CD4-positive, CD25-positive, alpha-beta regulatory T cell (primary cell): Measurements from ENCODE around the gene PTPA. TPM values are rescaled to one million over a fixed set of nuclear protein-coding genes. Genes with fewer than 3 reads are reported as not detected.

Experiments used
- ATAC-seq, 2 donors: fragments of 150-1000 bp; cut with Tn5 transposase; one replicate each; pipeline ENCODE4 v1.10.0; 2021; ENCODE audit warnings: low read depth in 2 of 2, moderate number of reproducible peaks in 2 of 2, moderate library complexity in 1 of 2
- DNase-seq, 3 donors: peaks; one replicate each; pipeline versions ENCODE4 v3.0.0 to v3.0.0-alpha.2; 2012 to 2022; ENCODE audit warnings: mixed read lengths in 1 of 3
- H3K27ac ChIP-seq: one replicate; pipeline ENCODE4 v1.7.0; 2013; ENCODE audit warnings: mild to moderate bottlenecking, low read length; ENCODE audit not compliant: insufficient read depth, poor library complexity, severe bottlenecking
- H3K27me3 ChIP-seq: one replicate; pipeline ENCODE4 v1.7.0; 2013; ENCODE audit warnings: low read length; ENCODE audit not compliant: control insufficient read depth, insufficient read depth
- H3K36me3 ChIP-seq: one replicate; pipeline ENCODE4 v1.7.0; 2013; ENCODE audit warnings: mild to moderate bottlenecking, low read length, moderate library complexity; ENCODE audit not compliant: control insufficient read depth, insufficient read depth
- H3K4me1 ChIP-seq: 2 replicates; pipeline ENCODE4 v1.7.0; 2013; ENCODE audit warnings: mild to moderate bottlenecking, low read length; ENCODE audit not compliant: insufficient read depth, control insufficient read depth, poor library complexity, severe bottlenecking
- H3K4me3 ChIP-seq: one replicate; pipeline ENCODE4 v1.7.0; 2013; ENCODE audit warnings: low read depth, mild to moderate bottlenecking, low read length, moderate library complexity
- H3K9me3 ChIP-seq, 2 experiments: 1 replicate in 1 of 2; 2 replicates in 1 of 2; pipeline ENCODE4 v1.7.0; 2013; ENCODE audit warnings: low read length in 2 of 2, mild to moderate bottlenecking in 1 of 2, moderate library complexity in 1 of 2; ENCODE audit not compliant: control insufficient read depth in 2 of 2
- H3K27ac Mint-ChIP-seq, 3 donors: one replicate each; pipeline ENCODE4 v1.8.0; 2020 to 2022; ENCODE audit warnings: mild to moderate bottlenecking in 3 of 3, mixed read lengths in 3 of 3, moderate library complexity in 2 of 3
- H3K27me3 Mint-ChIP-seq: one replicate; pipeline ENCODE4 v1.8.0; 2022; ENCODE audit warnings: mild to moderate bottlenecking, mixed read lengths
- H3K36me3 Mint-ChIP-seq: one replicate; pipeline ENCODE4 v1.8.0; 2020; ENCODE audit warnings: mixed read lengths
- H3K4me1 Mint-ChIP-seq, 4 donors: one replicate each; pipeline ENCODE4 v1.8.0; 2020 to 2022; ENCODE audit warnings: mixed read lengths in 4 of 4, mild to moderate bottlenecking in 1 of 4
- H3K4me3 Mint-ChIP-seq, 4 donors: one replicate each; pipeline ENCODE4 v1.8.0; 2020 to 2022; ENCODE audit warnings: mild to moderate bottlenecking in 4 of 4, mixed read lengths in 4 of 4, moderate library complexity in 3 of 4
- H3K9me3 Mint-ChIP-seq, 7 donors: one replicate each; pipeline ENCODE4 v1.8.0; 2020 to 2022; ENCODE audit warnings: mixed read lengths in 7 of 7, mild to moderate bottlenecking in 3 of 7, moderate library complexity in 2 of 7
- polyA plus RNA-seq, 4 donors: library from polyadenylated mRNA; unstranded; fragments of 300-500 nt; fragmentation: Illumina TruSeq; gene quantifications; one replicate each; pipeline ENCODE4 v1.2.3, GENCODE V29; 2021
- total RNA-seq: library from RNA; stranded (reverse); gene quantifications from one replicate; pipeline ENCODE4 v1.2.3, GENCODE V29; 2022

The PTPA gene
- total and polyA plus RNA-seq, 5 donors from 2014 or later = 12.9 to 53.7 (median 16.7) TPM

- no peak overlapping the region for H3K4me3 ChIP-seq
- Mint-ChIP-seq H3K27ac (peak overlapping the region in 1 of 3 donors; percentile 52), H3K27me3 (peaks cover 15% of the 10 kb centered on the region), H3K9me3 (no peaks in the 10 kb centered on the region), H3K36me3 (no peaks in the 10 kb centered on the region), H3K4me1 (peaks cover 0 to 15% (median 5%) of the 10 kb centered on the region in 4 donors), H3K4me3 (peak overlapping the region; percentile 24 to 69 (median 42))
- H3K4me1 ChIP-seq = peaks cover 41% of the 10 kb centered on the region
- DNase-seq (no peak), ATAC-seq (no peak)
- no peak overlapping the region for H3K27ac ChIP-seq
- H3K36me3 ChIP-seq = no peaks in the 10 kb centered on the region
- no peaks in the 10 kb centered on the region for H3K27me3 ChIP-seq
- no peaks in the 10 kb centered on the region for H3K9me3 ChIP-seq
Measured at GRCh38 chr9:129178568-129179382, 67.6 kb downstream of the PTPA start.

GRCh38 chr9:129181246-129181645 lies 70.0 kb downstream of the PTPA start:
- H3K36me3 Mint-ChIP-seq = no peaks in the 10 kb centered on the region
- no peaks in the 10 kb centered on the region for H3K27me3 ChIP-seq
- H3K36me3 ChIP-seq = no peaks in the 10 kb centered on the region
- DNase-seq (no peak), ATAC-seq (no peak)
- H3K4me1 Mint-ChIP-seq = peaks cover 0 to 9% (median under 1%) of the 10 kb centered on the region in 4 donors
- no peak overlapping the region for H3K27ac Mint-ChIP-seq
- H3K9me3 ChIP-seq = no peaks in the 10 kb centered on the region
- H3K27ac ChIP-seq = no peak overlapping the region
- H3K4me1 ChIP-seq = peaks cover 16% of the 10 kb centered on the region
- no peak overlapping the region for H3K4me3 Mint-ChIP-seq
- H3K9me3 Mint-ChIP-seq = no peaks in the 10 kb centered on the region
- no peak overlapping the region for H3K4me3 ChIP-seq
- peaks cover 5% of the 10 kb centered on the region for H3K27me3 Mint-ChIP-seq

GRCh38 chr9:129182122-129182521 lies 70.9 kb downstream of the PTPA start:
- ATAC-seq (no peak), DNase-seq (no peak)
- H3K9me3 Mint-ChIP-seq = no peaks in the 10 kb centered on the region
- no peak overlapping the region for H3K4me3 ChIP-seq
- no peaks in the 10 kb centered on the region for H3K36me3 ChIP-seq
- H3K36me3 Mint-ChIP-seq = no peaks in the 10 kb centered on the region
- H3K9me3 ChIP-seq = no peaks in the 10 kb centered on the region
- no peak overlapping the region for H3K27ac Mint-ChIP-seq
- H3K27me3 Mint-ChIP-seq = peaks cover 5% of the 10 kb centered on the region
- peaks cover 7% of the 10 kb centered on the region for H3K4me1 ChIP-seq
- no peak overlapping the region for H3K27ac ChIP-seq
- H3K4me3 Mint-ChIP-seq = no peak overlapping the region
- H3K4me1 Mint-ChIP-seq = peaks cover 0 to 9% (median under 1%) of the 10 kb centered on the region in 4 donors
- no peaks in the 10 kb centered on the region for H3K27me3 ChIP-seq

- no peaks in the 10 kb centered on the region for H3K9me3 Mint-ChIP-seq
- DNase-seq (no peak), ATAC-seq (no peak)
- peaks cover 5% of the 10 kb centered on the region for H3K27me3 Mint-ChIP-seq
- peaks cover 0 to 9% (median under 1%) of the 10 kb centered on the region in 4 donors for H3K4me1 Mint-ChIP-seq
- Histone ChIP-seq H3K4me3 (no peak overlapping the region), H3K36me3 (no peaks in the 10 kb centered on the region), H3K9me3 (no peaks in the 10 kb centered on the region), H3K27me3 (no peaks in the 10 kb centered on the region), H3K4me1 (peaks cover 7% of the 10 kb centered on the region), H3K27ac (no peak overlapping the region)
- H3K4me3 Mint-ChIP-seq = no peak overlapping the region
- no peak overlapping the region for H3K27ac Mint-ChIP-seq
- H3K36me3 Mint-ChIP-seq = no peaks in the 10 kb centered on the region
Measured at GRCh38 chr9:129182625-129183494, 71.6 kb downstream of the PTPA start.

- Mint-ChIP-seq H3K27me3 (peaks cover 5% of the 10 kb centered on the region), H3K9me3 (no peaks in the 10 kb centered on the region), H3K27ac (no peak overlapping the region), H3K4me1 (peaks cover 0 to 9% (median under 1%) of the 10 kb centered on the region in 4 donors), H3K36me3 (no peaks in the 10 kb centered on the region), H3K4me3 (no peak overlapping the region)
- H3K4me1 ChIP-seq = peaks cover 2% of the 10 kb centered on the region
- H3K36me3 ChIP-seq = no peaks in the 10 kb centered on the region
- H3K4me3 ChIP-seq = no peak overlapping the region
- H3K9me3 ChIP-seq = no peaks in the 10 kb centered on the region
- no peak for DNase-seq
- H3K27me3 ChIP-seq = no peaks in the 10 kb centered on the region
- no peak overlapping the region for H3K27ac ChIP-seq
- ATAC-seq = no peak
Measured at GRCh38 chr9:129183495-129184218, 72.4 kb downstream of the PTPA start.

- Histone ChIP-seq H3K27me3 (no peaks in the 10 kb centered on the region), H3K27ac (no peak overlapping the region), H3K36me3 (no peaks in the 10 kb centered on the region), H3K4me3 (no peak overlapping the region), H3K9me3 (no peaks in the 10 kb centered on the region), H3K4me1 (no peaks in the 10 kb centered on the region)
- Mint-ChIP-seq H3K27me3 (peaks cover 5% of the 10 kb centered on the region), H3K9me3 (no peaks in the 10 kb centered on the region), H3K27ac (no peak overlapping the region), H3K36me3 (no peaks in the 10 kb centered on the region), H3K4me3 (no peak overlapping the region), H3K4me1 (peaks cover 0 to 8% (median under 1%) of the 10 kb centered on the region in 4 donors)
- ATAC-seq = no peak
- no peak for DNase-seq
Measured at GRCh38 chr9:129184219-129184524, 73.0 kb downstream of the PTPA start.

GRCh38 chr9:129184596-129185122 lies 73.4 kb downstream of the PTPA start:
- Histone ChIP-seq H3K4me3 (no peak overlapping the region), H3K4me1 (no peaks in the 10 kb centered on the region), H3K36me3 (no peaks in the 10 kb centered on the region), H3K27me3 (no peaks in the 10 kb centered on the region), H3K9me3 (no peaks in the 10 kb centered on the region), H3K27ac (no peak overlapping the region)
- ATAC-seq (no peak), DNase-seq (no peak)
- H3K4me3 Mint-ChIP-seq = no peak overlapping the region
- H3K27me3 Mint-ChIP-seq = peaks cover 5% of the 10 kb centered on the region
- H3K36me3 Mint-ChIP-seq = no peaks in the 10 kb centered on the region
- H3K9me3 Mint-ChIP-seq = no peaks in the 10 kb centered on the region
- no peak overlapping the region for H3K27ac Mint-ChIP-seq
- H3K4me1 Mint-ChIP-seq = peaks cover 0 to 8% (median under 1%) of the 10 kb centered on the region in 4 donors
